Caco-2 (cell line): ENCODE results near the gene PPM1F. TPM values are rescaled to one million over a fixed set of nuclear protein-coding genes. Genes with fewer than 3 reads are reported as not detected.

Experiments used
- BruUV-seq: library from RNA; stranded (reverse); fragments of 400-500 nt; replicated peaks from 2 replicates; lab custom pipeline; 2021; lab: Mats Ljungman, UMichigan
- CTCF ChIA-PET: fragments of 300-600 bp; sonication (Branson Sonifier 250); formaldehyde crosslinking; loops from one replicate; lab custom pipeline; 2022; ENCODE audit warnings: antibody characterized with exemption; lab: Charles Lee
- POLR2A ChIA-PET: fragments of 300-600 bp; sonication (Branson Sonifier 250); formaldehyde crosslinking; loops from one replicate; lab custom pipeline; 2022; ENCODE audit warnings: antibody characterized with exemption; lab: Charles Lee
- DNase-seq, 2 experiments: peaks; one replicate each; pipeline versions ENCODE4 v3.0.0 to v3.0.0-alpha.2; 2020 to 2022
- H3K27me3 ChIP-seq: replicated peaks from 2 replicates; pipeline ENCODE4 v1.6.0; 2011; ENCODE audit warnings: low read length; ENCODE audit not compliant: control insufficient read depth, insufficient read depth
- H3K36me3 ChIP-seq: 2 replicates; pipeline ENCODE4 v1.5.1; 2011; ENCODE audit warnings: low read length; ENCODE audit not compliant: control insufficient read depth, insufficient read depth
- H3K4me1 ChIP-seq: fragments of 250-450 bp; sonication (Bioruptor Pico); 2 replicates; pipeline ENCODE4 v1.5.1; 2020; ENCODE audit warnings: mild to moderate bottlenecking
- H3K4me3 ChIP-seq: 2 replicates; pipeline ENCODE4 v1.5.1; 2011; ENCODE audit warnings: low read depth, mild to moderate bottlenecking, control low read depth, low read length
- H3K9me3 ChIP-seq: fragments of 250-450 bp; sonication (Bioruptor Pico); 2 replicates; pipeline ENCODE4 v1.5.1; 2020; ENCODE audit warnings: mild to moderate bottlenecking, moderate library complexity
- H3K27ac Mint-ChIP-seq: one replicate; pipeline ENCODE4 v1.8.0; 2022; ENCODE audit warnings: mixed read lengths; ENCODE audit not compliant: unreplicated experiment
- H3K27me3 Mint-ChIP-seq: one replicate; pipeline ENCODE4 v1.8.0; 2022; ENCODE audit warnings: mixed read lengths; ENCODE audit not compliant: insufficient read depth, unreplicated experiment
- H3K36me3 Mint-ChIP-seq: one replicate; pipeline ENCODE4 v1.8.0; 2022; ENCODE audit warnings: mild to moderate bottlenecking, mixed read lengths; ENCODE audit not compliant: insufficient read depth, unreplicated experiment
- H3K4me1 Mint-ChIP-seq: one replicate; pipeline ENCODE4 v1.8.0; 2022; ENCODE audit warnings: low read depth, mixed read lengths; ENCODE audit not compliant: unreplicated experiment
- H3K4me3 Mint-ChIP-seq: one replicate; pipeline ENCODE4 v1.8.0; 2022; ENCODE audit warnings: mild to moderate bottlenecking, moderate library complexity, mixed read lengths; ENCODE audit not compliant: unreplicated experiment
- H3K9me3 Mint-ChIP-seq: one replicate; pipeline ENCODE4 v1.8.0; 2022; ENCODE audit warnings: mixed read lengths; ENCODE audit not compliant: unreplicated experiment
- intact Hi-C: fragments of 100-400 bp; cut with micrococcal nuclease; formaldehyde crosslinking; loops from one replicate; pipeline ENCODE4 v1.10.0; 2022; ENCODE audit not compliant: unreplicated experiment
- total RNA-seq: library from RNA; stranded (reverse); gene quantifications from 2 replicates; pipeline ENCODE4 v1.2.3, GENCODE V29; 2022
- TF ChIP-seq, protein P1 (sequence below), 2 experiments: fragments of 200-600 bp in 1 of 2; IDR thresholded peaks; 1 replicate in 1 of 2; 2 replicates in 1 of 2; pipeline versions ENCODE4 v1.5.1 to v1.8.0; 2011 to 2022; ENCODE audit warnings: antibody characterized with exemption in 1 of 2, control low read depth in 1 of 2, inconsistent platforms in 1 of 2, low read depth in 1 of 2, low read length in 1 of 2, mild to moderate bottlenecking in 1 of 2, moderate library complexity in 1 of 2; ENCODE audit not compliant: insufficient read depth in 1 of 2, severe bottlenecking in 1 of 2, unreplicated experiment in 1 of 2

PPM1F gene
- total RNA-seq, 1 experiment from 2014 or later: 25.8 TPM

DNA sequence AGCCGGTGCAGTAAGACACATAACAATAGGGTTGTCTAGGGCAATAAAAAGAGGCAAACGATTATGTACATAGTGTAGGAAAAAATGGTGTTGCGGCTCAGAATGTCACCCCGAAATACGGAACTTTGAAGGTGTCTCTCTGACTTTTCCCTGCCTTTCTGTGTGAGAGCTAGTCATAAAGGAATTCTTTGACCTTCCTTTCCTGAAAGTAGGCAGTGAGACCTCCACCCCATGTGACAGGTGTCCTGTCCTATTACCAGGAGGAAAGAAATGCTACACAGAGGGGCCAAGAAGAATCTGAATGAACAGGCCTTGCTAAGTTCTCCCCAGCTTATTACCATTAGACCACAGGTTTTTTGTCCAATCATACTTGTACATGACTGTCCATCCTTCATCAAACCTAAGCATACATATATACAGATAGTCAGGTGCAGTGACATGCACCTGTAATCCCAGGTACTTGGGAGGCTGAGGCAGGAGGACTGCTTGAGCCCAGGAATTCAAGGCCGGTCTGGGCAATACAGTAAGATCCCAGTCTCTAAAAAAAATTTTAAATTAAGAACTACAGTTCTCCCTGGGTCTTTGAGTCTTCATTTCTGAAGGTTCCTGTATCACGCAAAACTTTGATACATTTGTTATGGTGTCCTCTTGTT is 46.1 kb upstream of the PPM1F start:
- no peaks in the 10 kb centered on the region for H3K36me3 ChIP-seq
- Mint-ChIP-seq H3K4me1 (no peaks in the 10 kb centered on the region), H3K27me3 (peaks cover 2% of the 10 kb centered on the region), H3K36me3 (no peaks in the 10 kb centered on the region), H3K27ac (no peak overlapping the region), H3K9me3 (no peaks in the 10 kb centered on the region), H3K4me3 (no peak overlapping the region)
- TF ChIP-seq, protein P1, sequence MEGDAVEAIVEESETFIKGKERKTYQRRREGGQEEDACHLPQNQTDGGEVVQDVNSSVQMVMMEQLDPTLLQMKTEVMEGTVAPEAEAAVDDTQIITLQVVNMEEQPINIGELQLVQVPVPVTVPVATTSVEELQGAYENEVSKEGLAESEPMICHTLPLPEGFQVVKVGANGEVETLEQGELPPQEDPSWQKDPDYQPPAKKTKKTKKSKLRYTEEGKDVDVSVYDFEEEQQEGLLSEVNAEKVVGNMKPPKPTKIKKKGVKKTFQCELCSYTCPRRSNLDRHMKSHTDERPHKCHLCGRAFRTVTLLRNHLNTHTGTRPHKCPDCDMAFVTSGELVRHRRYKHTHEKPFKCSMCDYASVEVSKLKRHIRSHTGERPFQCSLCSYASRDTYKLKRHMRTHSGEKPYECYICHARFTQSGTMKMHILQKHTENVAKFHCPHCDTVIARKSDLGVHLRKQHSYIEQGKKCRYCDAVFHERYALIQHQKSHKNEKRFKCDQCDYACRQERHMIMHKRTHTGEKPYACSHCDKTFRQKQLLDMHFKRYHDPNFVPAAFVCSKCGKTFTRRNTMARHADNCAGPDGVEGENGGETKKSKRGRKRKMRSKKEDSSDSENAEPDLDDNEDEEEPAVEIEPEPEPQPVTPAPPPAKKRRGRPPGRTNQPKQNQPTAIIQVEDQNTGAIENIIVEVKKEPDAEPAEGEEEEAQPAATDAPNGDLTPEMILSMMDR (IDR thresholded peaks at IDR 0.05; ENCODE audit: insufficient read depth in 1 of 2, low read depth in 1 of 2, low read length in 1 of 2, severe bottlenecking in 1 of 2, unreplicated experiment in 1 of 2): no peak
- intact Hi-C loops: no loop called here
- H3K4me3 ChIP-seq: no peak overlapping the region
- no peaks in the 10 kb centered on the region for H3K4me1 ChIP-seq
- CTCF ChIA-PET: no interaction called here
- H3K9me3 ChIP-seq: no peaks in the 10 kb centered on the region
- H3K27me3 ChIP-seq: no peaks in the 10 kb centered on the region
- DNase-seq: no peak
- no TSS peak for BruUV-seq
- POLR2A ChIA-PET: no interaction called here

DNA sequence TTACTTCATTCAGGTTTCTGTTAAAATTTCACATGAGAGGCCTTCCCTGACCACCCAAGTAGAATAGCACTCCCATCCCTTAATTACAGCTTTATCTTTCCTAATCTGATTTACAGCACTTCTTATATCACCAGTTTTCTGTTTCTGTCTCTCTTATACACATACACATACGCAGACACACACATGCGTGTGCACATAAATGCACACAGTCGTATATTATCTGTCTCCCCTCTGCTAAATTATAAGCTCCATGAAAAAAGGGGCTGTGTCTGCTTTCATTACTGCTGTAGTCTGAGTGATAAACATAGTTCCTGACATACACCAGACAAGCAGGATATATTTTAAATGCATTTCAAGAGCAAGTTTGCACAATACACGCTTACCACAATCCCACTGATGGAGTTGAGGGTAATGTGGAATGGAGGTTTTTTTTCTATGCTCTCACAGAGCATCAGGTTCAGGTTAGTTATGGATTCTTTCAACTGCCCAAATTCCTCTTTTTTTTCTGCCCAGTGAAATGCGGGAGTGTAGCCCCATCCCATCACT is 43.6 kb upstream of the PPM1F start:
- H3K4me3 Mint-ChIP-seq: no peak overlapping the region

DNA sequence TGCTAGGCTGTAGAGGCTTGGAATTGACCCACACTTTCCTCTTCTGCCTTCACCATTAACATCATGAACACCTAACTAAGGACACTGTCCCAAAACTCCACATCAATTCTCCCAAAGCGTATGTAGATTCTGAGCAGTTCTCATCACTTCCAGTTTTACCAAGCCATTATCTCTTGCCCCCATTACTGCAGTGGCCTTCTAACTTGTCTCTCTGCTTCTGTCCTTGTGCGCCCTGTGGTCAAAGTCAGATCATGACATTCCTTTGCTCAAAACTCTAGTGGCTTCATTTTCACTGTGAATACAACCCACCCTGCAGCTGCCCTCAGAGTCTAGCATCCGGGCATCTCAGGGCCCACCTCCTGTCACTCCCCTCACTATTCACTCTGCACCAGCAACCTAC is 43.0 kb upstream of the PPM1F start:
- intact Hi-C loops: no loop called here
- Histone ChIP-seq H3K9me3 (no peaks in the 10 kb centered on the region), H3K4me1 (no peaks in the 10 kb centered on the region), H3K4me3 (no peak overlapping the region), H3K36me3 (no peaks in the 10 kb centered on the region), H3K27me3 (no peaks in the 10 kb centered on the region)
- DNase-seq: no peak
- Mint-ChIP-seq H3K36me3 (no peaks in the 10 kb centered on the region), H3K27me3 (no peaks in the 10 kb centered on the region), H3K4me1 (no peaks in the 10 kb centered on the region), H3K9me3 (no peaks in the 10 kb centered on the region), H3K27ac (no peak overlapping the region), H3K4me3 (no peak overlapping the region)
- TF ChIP-seq, protein P1 (IDR thresholded peaks at IDR 0.05; ENCODE audit: insufficient read depth in 1 of 2, low read depth in 1 of 2, low read length in 1 of 2, severe bottlenecking in 1 of 2, unreplicated experiment in 1 of 2): no peak
- POLR2A ChIA-PET: no interaction called here
- CTCF ChIA-PET: no interaction called here
- BruUV-seq: no TSS peak

More for the DNA sequence above, 43.6 kb upstream of the PPM1F start:
- Histone ChIP-seq H3K27me3 (no peaks in the 10 kb centered on the region), H3K36me3 (no peaks in the 10 kb centered on the region), H3K4me3 (no peak overlapping the region), H3K4me1 (no peaks in the 10 kb centered on the region), H3K9me3 (no peaks in the 10 kb centered on the region)
- Mint-ChIP-seq H3K4me1 (no peaks in the 10 kb centered on the region), H3K27ac (no peak overlapping the region), H3K9me3 (no peaks in the 10 kb centered on the region), H3K36me3 (no peaks in the 10 kb centered on the region), H3K27me3 (peaks cover 2% of the 10 kb centered on the region)
- BruUV-seq: no TSS peak
- CTCF ChIA-PET: no interaction called here
- POLR2A ChIA-PET: no interaction called here
- DNase-seq: no peak
- intact Hi-C loops: no loop called here
- TF ChIP-seq, protein P1 (IDR thresholded peaks at IDR 0.05; ENCODE audit: insufficient read depth in 1 of 2, low read depth in 1 of 2, low read length in 1 of 2, severe bottlenecking in 1 of 2, unreplicated experiment in 1 of 2): no peak
